Epithelial cell of esophagus (primary cell): ENCODE measurements around the gene ZC3H15.
A peak's percentile ranks its signal among the peaks of the same experiment; 100 is the strongest.

Experiments
- DNase-seq: peaks from one replicate; pipeline ENCODE4 v3.0.0; 2010; ENCODE audit warnings: low read depth
- H3K4me3 ChIP-seq: 2 replicates; pipeline ENCODE4 v1.5.1; 2011; ENCODE audit warnings: mild to moderate bottlenecking, low read length, control low read depth
- CTCF ChIP-seq: IDR thresholded peaks from 2 replicates; pipeline ENCODE4 v1.5.1; 2011; ENCODE audit warnings: low read depth, mild to moderate bottlenecking, low read length, control low read depth, inconsistent platforms; ENCODE audit not compliant: insufficient read depth; ENCODE audit errors: missing control alignments

Gene ZC3H15

GRCh38 chr2:186530314-186530713 is 44.3 kb downstream of the ZC3H15 start:
- H3K4me3 ChIP-seq = no peak overlapping the region
- no peak for TF ChIP-seq CTCF
- DNase-seq = no peak

- no peak for TF ChIP-seq CTCF
- no peak for DNase-seq
- no peak overlapping the region for H3K4me3 ChIP-seq
These were observed 45.3 kb downstream of the ZC3H15 start for GRCh38 chr2:186531257-186531775.

DNA sequence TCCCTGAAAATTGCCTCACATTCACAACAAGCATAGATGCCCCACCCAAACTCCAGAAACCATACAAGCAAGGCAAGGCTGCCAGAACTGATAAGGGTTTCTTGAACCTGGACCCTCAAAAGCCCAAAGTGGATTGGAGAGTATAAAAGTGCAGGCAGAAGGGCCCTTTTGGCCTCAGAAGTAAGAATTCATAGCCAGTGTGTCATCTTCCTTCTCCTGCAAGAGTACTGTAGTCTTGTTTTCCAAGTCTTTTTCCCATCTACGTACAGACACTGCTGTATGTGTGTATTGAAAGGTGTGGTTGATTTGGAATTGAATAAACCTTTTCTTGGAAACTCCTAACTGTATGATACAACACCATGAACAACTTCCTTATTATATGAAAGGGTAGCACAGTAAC is 46.8 kb downstream of the ZC3H15 start:
- H3K4me3 ChIP-seq = no peak overlapping the region
- no peak for TF ChIP-seq CTCF

DNA sequence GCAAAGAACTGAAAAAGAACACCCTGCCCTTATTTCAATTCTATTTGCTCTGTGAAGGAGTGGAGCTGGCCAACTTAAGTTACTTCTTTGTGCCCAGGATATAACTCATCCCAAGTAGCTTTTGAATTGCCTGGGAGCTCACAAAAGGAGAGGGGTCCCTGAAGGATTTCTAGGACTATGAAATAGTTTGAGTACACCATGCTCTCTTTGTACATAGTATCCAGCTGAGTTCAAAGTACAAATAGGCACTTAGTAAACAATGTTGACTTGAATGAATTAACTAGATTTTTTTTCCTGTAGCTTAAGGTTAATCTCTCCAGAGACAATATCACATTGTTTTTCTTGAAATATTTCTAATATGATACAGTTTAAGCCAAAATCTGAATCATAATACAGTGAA is 47.7 kb downstream of the ZC3H15 start:
- no peak for DNase-seq
- no peak overlapping the region for H3K4me3 ChIP-seq
- no peak for TF ChIP-seq CTCF

More for the DNA sequence above, 46.8 kb downstream of the ZC3H15 start:
- peak; percentile 24 for DNase-seq

- H3K4me3 ChIP-seq = no peak overlapping the region
- no peak for DNase-seq
- TF ChIP-seq CTCF = no peak
These were observed 48.3 kb downstream of the ZC3H15 start for GRCh38 chr2:186534406-186534805.

DNA sequence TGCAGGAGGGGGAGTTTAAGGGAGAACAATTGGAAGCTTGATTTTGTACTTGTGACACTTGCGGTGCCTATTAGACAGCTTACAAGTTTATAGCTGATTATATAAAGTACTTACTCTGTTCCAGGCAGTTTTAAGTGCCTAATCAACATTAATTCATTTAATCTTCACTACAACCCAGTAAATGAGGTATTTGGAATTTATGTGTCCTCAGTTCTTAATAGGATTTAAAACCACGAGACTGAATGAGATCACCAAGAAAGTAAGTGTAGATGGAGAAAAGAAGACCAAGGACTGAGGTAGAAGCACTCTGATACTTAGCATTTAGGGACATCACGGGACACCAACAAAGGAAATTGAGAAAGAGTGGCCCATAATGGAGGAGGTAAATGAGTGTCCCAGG is 49.8 kb downstream of the ZC3H15 start:
- DNase-seq = no peak
- no peak overlapping the region for H3K4me3 ChIP-seq
- no peak for TF ChIP-seq CTCF

DNA sequence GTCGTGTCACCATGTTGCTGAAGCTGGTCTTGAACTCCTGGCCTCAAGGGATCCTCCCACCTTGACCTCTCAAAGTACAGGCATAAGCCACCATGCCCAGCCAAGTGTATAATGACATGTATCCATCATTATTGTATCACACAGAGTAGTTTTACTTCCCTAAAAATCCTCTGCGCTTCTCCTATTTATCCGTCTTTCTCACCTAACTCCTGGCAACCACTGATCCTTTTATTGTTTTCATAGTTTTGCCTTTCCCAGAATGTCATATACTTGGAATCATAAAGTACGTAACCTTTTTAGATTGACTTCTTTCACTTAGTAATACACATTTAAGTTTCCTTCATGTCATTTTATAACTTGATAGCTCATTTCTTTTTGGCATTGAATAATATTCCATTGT is 51.0 kb downstream of the ZC3H15 start:
- TF ChIP-seq CTCF = no peak
- no peak for DNase-seq
- H3K4me3 ChIP-seq = no peak overlapping the region
